Mucosa of gallbladder (tissue), 1 donor: Measurements from ENCODE around the gene ZNF74. TPM values are rescaled to one million over a fixed set of nuclear protein-coding genes. Genes with fewer than 3 reads are reported as not detected.

Experiments used
- DNase-seq: peaks from one replicate; pipeline ENCODE4 v3.0.0-alpha.2; 2020; ENCODE audit warnings: low spot score
- total RNA-seq: library from RNA; stranded (reverse); gene quantifications from one replicate; pipeline ENCODE4 v1.2.1, GENCODE V29; 2021
- donor health status: DM: no; HTN: no; CAD: no.

ZNF74 gene
- total RNA-seq, 1 donor from 2014 or later = 14.1 TPM

DNA sequence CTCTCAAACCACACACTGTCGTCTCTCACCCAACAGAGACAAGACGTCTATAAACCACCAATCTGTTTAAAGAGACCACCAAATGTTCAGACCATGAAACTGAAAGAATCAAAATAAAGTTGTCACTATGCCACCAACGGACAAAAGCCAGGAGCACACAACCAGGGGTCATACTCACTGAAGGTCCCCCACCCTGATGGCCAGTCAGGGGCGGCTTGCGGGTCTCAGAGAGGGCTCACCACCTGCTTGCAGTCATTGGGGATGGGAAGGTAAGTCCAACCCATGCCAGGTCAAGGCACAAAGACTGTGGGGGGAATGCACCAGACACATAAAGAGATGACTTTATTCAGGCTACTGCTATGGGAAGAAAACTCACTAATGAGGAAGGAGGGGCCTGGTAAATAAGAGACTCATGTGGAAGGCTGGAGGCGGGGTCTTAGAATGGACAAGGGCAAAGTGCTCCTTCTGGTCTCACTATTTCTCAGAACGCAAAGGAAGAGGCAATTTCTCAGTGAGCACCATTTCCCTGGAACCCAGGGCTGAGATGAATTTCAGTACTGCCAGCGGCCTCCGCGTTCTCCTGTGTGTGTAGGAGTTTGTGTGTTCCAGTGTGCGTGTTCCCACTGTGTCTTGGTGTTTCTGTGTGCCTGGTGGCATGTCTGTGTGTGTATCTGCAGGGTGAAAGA lies 26.3 kb downstream of the ZNF74 start:
- no peak for DNase-seq

DNA sequence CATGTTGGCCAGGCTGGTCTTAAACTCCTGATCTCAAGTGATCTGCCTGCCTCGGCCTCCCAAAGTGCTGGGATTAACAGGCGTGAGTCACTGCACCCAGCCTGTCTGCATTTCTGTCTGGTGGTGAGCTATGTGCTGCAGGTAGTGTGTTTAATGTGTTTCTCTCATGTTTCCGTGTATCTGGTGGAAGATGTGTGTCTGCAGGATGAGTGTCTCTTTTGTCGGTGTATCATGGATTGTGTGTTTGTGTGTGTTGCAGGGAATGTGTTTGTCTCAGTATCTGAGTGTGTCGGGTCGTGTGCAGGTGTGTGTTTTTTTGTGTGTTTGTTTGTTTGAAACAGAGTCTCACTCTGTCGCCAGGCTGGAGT lies 27.5 kb downstream of the ZNF74 start:
- DNase-seq = no peak

DNA sequence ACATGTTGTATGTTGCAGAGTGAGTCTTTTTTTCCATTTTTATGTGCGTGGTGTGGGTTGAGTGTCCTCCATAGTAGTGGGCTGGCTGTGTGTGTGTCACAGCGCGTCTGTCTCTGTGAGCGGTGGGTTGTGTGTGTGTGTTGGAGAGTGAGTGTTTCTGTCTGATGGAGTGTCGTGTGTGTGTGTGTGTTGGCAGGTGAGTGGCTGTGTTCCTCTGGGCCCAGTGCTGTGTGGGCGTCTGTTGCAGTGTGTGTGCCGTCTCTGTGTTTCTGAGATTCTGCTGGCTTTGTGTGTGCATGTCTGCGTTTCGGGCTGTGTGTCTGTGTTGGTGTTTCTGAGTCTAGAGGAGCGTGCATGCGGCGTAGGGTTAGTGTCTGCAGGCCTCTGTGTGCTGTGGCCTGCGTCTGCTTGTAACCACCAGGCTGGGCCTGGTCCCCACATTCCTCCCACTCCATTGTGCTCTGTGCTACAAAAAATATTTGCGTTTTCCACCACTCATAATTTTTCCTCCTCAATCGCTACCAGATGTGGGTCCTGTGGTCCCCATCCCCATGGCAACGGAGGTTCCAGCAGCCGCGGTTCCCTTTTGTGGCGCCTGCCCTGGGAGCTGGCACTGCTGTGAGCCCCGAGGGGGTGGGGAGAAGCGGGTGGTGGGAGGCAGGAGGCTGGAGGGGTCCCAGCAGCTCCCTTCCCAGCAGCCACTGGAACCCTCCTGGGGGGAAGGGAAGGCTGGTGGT lies 28.5 kb downstream of the ZNF74 start:
- DNase-seq = no peak

DNA sequence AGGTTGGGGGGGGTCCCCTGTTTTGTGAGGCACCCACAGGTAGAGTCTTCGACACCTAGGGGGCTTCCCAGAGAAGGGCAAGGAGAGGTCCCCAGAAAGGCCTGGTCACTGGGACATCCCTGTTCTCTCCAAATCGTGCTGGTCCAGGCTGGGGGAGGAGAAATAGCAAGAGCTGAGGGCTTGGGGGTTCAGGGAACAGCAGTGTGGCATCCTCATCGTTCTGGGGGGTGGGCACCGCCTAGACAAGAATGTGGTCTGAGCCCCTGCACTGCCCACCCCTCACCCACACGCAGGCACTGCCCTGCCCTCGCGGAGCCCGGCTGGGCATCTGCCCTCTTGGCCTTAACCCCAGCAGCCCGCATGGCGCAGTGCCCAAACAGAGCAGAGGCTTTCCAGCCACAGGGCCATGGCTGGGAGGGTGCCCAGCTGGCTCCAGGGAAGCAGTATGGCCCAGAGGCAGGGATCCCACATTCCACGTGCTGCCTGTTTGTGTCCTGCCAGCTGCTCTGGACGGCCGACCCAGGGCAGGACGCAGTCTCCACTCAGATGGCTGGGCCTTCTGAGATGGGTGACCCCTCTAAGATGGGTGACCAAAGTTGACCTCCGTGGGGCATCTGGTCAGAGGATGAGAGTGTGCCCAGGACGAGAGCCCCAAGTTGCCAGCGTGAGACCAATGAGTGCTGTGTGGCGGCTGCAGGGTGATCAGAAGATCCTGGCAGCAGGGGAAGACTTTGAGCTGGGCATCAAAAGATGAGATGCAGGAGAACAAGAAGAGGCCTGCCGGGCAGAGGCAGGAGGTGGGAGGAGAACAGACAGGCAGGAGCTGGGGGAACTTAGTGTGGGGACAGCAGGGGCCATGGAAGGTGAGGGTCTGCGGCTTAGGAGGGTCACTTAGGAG lies 29.3 kb downstream of the ZNF74 start:
- DNase-seq = peak; percentile 44

DNA sequence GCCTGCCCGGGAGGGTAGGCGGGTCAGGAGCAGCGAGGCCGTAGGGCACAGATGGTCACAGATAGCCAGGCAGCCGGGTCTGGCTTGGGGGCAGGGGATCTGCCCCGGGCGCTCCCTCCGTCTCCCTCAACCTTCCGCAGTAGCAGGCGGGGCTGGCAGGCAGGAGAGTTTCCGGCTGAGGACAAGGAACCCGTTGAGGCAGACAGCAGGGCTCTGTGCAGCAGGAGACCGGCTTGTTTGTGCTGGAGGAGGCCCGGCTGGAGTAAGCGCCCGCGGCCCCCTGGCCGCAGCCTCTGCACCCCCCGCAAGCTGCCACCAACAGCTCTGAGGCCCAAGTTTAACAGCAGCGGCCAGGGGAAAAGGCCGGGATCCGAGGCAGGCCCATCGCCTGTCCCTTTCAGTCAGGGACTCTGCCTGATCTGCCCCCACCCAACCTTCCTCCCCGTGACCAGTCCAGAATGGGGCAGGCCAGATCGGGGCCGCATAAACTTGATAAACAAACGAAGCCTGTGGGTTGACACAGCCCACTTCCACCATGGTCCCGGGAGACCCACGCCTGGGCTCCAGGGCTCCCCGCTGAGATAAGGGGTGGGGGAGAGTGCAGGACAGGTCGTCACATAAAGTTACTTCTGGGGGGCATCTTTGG lies 30.1 kb downstream of the ZNF74 start:
- DNase-seq = no peak

DNA sequence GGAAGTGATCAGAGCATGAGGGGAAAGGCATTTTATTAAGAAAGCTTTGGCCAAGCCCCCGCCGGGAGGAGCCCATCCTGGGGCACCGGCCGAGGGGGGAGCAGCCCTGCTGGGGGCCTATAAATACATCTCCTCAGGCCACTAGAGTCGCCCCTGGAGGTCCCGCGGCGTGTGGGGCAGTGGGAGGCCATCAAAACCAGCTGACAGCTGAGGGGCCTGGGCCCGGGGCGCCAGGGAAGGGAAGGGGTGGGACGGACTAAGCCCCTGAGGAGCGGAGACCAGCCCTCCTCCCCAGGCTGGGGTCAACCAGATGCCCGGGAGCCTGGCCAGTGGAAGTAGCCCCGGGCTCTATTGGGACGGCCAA lies 30.6 kb downstream of the ZNF74 start:
- no peak for DNase-seq

DNA sequence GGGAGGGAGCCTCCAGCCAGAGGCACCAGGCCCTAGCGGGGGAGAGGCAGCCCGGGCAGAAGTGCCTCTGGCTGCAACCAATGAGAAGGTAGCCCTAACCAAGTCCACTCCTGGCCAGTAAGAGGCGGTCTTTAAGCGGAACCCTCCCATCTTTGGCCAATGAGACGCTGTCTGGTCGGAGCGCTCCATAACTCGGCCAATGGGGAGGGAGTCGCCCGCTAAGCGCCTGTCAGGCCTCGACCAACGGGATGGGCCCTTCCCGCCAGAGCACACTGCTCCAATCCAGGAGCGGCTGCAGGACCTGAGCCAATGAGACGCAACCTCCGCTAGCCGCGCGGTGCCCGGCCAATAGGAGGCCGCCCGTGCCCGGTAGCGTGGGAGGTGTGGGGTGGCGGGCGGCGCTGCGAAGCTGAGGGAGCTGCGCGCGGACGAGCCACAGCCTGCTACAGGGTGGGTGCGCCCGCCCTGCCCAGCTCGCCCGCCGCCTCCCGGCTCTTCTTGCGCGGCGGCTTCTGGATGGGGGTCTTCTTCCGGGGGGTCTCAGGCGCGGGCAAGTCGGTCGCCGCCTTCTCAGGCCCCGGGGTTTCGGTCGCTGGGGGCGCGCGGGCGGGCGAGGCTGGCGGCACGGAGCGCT lies 31.1 kb downstream of the ZNF74 start:
- DNase-seq = no peak

DNA sequence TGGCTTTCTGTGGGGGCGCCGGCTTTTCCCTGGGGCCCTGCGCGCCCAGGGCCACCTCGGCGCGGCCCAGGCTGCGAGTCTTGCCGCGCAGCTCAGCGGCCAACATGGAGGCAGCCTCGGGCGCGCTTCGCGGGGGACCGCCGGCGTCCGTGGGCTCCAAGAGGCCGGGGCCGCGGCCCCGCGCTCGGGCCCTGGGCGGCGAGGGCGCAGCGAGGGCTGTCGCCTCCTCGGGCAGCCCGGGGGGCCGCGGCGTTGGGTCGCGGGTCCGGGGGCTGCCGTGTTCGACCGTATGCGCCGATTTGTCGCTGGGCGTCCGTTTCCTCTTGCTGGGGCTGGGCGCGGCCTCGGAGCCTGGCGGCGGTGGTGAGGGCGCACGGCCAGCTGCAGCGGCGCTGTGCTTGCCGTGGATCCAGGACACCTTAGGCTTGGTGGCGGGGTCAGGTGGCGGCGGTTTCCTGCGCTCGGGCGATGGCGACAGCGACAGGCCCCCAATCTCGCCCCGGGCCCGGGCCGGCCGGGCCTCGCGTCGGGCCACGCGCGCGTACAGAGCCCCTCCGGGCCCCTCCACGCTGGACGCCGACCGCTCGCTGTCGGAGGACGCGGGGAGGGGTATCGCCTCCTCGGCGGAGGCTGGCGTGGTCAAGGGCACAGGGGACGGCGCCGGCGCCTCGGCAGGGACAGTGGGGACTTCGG lies 31.8 kb downstream of the ZNF74 start:
- no peak for DNase-seq

DNA sequence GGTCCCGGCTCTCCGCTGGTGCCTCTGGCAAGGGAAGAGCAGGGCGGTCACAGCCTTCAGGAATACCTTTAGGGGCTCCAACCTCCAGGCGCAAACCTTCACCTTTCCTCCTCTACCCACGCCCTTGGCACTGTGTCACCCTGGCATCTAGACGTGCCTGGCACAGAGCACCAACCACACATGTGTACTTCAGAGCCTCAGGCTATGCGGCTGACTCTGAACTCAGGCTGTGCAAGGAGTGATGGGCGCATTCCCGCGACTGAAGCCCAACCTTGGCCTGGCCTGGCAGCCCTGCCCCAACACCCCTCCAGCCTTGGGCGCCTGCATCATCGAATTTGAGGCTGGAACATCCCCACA lies 32.3 kb downstream of the ZNF74 start:
- DNase-seq = no peak

DNA sequence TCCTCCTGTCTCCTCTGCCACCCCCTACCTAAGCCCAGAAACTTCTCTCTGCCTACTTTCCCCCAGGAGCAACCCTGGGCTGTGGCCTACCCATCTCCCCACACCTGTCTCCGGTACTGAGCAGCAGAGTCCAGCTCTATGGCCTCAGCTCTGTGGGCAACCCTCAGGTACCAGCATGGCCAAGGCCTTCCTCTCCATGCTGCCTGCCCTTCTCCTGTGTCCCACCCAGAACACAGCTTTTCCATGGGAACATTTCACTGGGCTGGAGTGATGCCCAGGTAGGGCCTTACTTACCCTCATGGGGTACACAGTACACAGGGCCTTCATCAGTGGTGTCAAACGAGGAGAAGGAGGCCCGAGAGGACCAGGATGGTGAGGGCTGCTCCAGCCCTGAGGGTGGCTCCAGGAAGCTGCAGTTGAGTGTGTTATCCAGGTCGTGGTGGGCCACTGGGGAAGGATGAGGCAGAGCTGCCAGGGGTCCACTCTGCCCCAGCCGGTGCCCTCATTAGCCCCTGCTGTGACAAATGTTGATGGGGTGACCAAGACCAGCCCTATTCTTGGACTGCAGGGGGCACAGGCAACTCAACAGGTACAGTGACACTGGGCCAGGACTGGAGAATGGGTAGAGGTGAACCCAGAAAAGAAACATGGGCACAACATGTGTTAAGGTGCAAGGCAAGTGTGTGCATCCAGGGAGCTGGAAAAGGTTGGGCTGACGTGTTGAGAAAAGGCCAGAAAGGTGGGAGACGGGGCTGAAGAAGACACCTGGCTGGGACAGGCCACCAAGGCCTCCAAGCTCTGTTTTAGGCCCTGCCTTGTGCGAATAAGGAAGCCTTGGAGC lies 33.4 kb downstream of the ZNF74 start:
- no peak for DNase-seq

DNA sequence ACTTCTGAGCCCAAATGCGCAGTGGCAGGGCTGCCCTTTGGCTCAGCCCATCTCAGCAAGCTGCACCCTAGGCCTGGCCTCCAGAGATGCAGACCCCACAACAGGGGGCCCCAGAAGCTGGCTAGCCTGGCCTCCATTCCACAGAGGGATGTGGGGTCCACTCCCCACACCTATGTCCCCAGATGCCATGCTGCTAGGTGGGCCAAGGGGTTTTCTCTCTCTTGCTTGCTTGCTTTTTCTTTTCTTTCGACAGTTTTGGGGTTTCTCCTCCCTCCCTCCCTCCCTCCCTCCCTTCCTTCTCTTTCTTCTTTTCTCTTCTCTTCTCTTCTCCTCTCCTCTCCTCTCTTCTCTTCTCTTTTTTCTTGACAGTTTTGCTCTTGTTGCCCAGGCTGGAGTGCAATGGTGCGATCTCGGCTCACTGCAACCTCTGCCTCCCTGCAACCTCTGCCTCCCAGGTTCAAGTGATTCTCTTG lies 34.0 kb downstream of the ZNF74 start:
- no peak for DNase-seq

DNA sequence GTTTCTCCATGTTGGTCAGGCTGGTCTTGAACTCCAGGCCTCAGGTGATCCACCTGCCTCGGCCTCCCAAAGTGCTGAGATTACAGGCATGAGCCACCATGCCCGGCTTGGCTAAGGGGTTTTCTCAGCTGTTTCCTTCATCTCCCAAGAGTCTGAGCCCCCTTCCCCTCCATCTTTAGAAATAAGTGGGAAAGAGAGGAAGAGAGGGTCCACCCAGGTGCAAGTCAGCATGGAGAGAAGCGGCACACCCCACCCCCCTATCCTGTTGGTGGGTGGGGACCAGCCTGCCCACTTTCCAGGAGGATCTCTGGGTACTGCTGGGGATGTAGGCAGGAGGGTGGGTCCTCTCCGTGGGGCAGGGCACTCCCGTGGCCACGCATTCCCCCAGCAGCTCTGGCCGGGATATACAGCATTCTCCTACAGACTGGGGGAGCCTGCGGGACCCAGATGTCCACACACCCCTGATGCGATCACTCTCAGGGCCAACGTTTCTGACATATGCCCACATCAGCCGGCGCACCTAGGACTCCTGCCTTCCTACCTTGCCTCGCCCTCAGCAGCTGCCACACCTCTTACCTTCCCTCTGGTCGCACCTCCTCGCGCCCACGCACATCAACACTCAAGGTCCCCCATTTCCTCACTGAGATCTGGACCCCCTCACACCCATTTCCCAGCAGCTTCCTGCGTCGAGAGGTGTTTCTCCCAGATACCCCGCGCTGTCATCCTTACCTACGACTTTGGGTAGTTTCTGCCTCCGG lies 34.7 kb downstream of the ZNF74 start:
- no peak for DNase-seq

DNA sequence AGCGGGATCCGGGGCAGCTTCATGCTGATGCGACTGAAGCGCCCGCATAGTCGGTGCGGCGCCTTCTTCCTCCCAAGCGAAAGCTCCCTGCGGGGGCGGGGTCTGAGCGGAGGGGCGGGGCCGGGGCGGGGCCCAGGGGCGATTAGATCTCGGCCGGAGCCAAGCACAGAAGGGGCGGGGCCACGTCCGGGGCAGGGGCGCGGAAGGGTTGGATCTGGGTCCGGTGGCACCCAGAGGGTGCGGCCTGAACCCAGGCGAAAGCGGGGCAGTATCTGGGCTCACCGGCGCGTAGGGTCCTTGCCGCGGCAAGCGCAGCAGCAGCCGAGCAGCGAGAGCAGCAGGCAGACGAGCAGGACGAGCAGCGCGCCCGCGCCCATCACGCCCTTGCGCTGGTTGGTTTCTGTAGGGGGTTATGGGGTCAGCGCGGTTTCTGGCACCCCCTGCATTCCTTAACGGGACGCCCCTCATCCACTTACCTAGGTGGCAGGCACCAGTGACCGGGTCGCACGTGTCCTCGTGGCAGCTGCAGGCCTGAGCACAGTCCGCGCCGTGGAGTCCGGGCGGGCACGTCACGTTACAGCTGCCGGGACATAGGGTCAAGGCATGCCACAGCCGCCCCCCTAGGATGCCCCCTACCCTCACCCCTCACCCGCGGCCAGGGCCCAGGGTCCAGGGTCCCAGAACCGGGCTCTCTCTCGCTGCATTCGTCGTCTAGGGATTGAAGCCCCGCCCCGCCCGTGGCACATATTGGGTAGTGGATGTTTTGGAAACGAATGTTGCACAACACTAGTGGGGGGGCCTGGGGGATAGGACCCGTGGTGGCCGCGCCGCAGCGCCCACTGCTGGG lies 35.5 kb downstream of the ZNF74 start:
- DNase-seq = peak; percentile 62

DNA sequence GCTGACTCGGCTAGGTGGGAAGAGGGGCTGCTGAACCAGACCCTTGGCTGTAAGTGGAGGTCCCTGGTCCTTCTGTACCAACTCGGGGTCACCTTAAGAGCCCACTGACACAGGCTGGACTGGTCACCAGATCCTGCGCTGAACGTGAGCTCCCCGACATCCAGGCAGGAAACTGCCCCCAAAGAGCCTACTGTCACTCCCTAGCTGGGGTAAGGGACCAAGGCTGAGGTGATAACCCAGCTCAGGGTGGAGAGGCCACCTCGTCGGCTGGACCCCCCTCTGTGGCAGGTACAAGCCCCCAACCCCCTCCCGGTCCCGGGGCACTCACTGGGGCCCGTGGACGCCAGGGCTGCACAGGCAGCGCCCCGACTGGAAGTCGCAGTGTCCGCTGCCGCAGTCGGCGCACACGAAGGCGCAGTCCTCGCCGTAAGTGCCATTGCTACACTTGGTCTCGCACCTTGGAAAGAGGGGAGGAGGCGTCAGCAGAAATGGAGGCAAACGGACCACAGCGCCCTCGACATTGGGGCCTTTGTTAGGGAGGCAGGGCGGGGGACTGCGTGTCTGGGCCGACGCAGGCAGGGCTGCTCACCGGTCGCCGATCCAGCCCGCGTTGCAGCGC lies 36.3 kb downstream of the ZNF74 start:
- DNase-seq = no peak

DNA sequence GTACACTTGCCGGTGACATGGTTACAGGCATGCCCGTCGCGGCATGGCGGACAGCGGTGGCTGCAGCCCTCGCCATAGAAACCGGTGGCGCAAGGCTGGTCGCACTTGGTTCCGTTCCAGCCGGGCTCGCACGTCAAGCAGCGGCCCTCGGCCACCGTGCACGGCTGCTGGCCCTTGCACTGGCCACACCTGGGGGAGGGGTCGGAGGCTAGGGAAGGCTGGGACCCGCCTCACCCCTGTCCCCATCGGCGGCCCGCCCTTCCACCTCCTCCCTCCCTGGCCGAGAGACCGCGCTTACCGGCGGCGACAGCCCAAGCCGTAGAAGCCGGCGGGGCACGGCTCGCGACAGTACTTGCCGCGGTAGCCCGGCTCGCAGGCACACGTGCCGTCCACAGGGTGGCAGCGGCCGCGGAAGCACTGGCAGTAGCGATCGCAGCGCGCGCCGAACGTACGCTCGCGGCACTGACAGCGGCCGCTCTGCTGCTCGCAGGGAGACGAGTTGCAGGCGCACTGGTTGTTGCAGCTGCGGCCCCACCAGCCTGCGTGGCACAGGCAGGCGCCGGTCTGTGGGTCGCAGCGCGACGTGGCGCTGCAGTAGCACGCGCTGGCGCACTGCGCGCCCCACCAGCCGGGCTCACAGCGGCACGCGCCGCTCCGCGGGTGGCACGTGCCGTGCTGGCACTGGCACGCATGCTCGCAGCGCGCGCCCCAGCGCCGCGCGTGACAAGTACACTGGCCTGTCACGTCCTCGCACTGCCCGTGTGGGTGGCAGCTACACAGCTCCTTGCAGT lies 37.0 kb downstream of the ZNF74 start:
- DNase-seq = no peak

DNA sequence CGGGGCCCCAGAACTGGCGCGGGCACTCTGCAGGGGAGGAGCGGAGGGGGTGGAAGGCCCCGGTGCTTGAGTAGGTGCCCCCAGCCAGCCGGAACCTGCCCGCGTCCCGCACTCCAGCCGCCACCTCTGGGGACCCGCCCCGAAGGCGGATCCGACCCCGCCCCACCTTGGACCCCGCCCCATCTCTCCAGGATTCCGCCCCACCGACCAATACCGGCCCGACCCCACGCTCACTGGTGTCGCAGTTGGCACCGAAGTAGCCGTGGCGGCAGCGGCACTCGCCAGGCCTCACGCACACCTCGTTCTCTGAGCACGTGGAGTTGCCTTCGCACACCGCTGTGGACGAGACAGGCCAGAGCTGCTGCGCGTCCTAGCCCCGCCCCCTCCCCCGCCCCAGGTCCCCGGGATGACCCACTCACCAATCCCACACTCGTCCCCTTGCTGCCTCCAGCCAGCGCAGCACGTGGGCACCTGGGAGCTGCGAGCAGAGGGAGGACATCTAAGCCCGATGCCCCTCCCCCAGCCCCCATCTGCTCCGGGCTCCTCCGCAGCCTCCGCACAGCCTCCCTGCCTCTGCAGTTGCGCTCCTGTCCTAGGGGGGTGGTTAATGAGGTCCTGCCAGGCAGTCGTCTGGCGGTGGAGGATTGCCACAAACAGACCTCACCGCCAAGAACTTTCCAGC lies 37.7 kb downstream of the ZNF74 start:
- no peak for DNase-seq
